Germinal center (tissue), 1 donor: ENCODE data around the gene CMIP.
"Not testable (repeated sequence)": the region's sequence is repeated elsewhere in the genome, so short reads cannot be mapped to it uniquely, and the experiment has no call there.

Experiments used
- DNase-seq: peaks from one replicate; pipeline ENCODE4 v3.0.0; 2012; ENCODE audit warnings: mixed read lengths, low spot score

CMIP gene

GRCh38 chr16:81687131-81687456 lies 242.5 kb downstream of the CMIP start:
- DNase-seq: no peak

- no peak for DNase-seq
Observed at GRCh38 chr16:81688182-81688581, 243.6 kb downstream of the CMIP start.

- not testable (repeated sequence) for DNase-seq
Observed at GRCh38 chr16:81688839-81689238, 244.2 kb downstream of the CMIP start.

- DNase-seq: no peak
Observed at GRCh38 chr16:81692021-81692420, 247.4 kb downstream of the CMIP start.

- no peak for DNase-seq
Observed at GRCh38 chr16:81692571-81692970, 248.0 kb downstream of the CMIP start.

- no peak for DNase-seq
Observed at GRCh38 chr16:81693041-81693743, 248.6 kb downstream of the CMIP start.

GRCh38 chr16:81693744-81694303 lies 249.2 kb downstream of the CMIP start:
- DNase-seq: no peak

GRCh38 chr16:81694494-81695280 lies 250.1 kb downstream of the CMIP start:
- DNase-seq: no peak

- no peak for DNase-seq
Observed at GRCh38 chr16:81695321-81696165, 250.9 kb downstream of the CMIP start.

- DNase-seq: no peak
Observed at GRCh38 chr16:81696166-81696960, 251.8 kb downstream of the CMIP start.

GRCh38 chr16:81696961-81697615 lies 252.5 kb downstream of the CMIP start:
- DNase-seq: peak; percentile 31

- no peak for DNase-seq
Observed at GRCh38 chr16:81697616-81698309, 253.2 kb downstream of the CMIP start.

GRCh38 chr16:81698310-81698641 lies 253.7 kb downstream of the CMIP start:
- no peak for DNase-seq

- no peak for DNase-seq
Observed at GRCh38 chr16:81699596-81699995, 255.0 kb downstream of the CMIP start.

GRCh38 chr16:81700071-81700779 lies 255.6 kb downstream of the CMIP start:
- DNase-seq: no peak

- no peak for DNase-seq
Observed at GRCh38 chr16:81700780-81701165, 256.2 kb downstream of the CMIP start.

GRCh38 chr16:81701296-81701970 lies 256.8 kb downstream of the CMIP start:
- no peak for DNase-seq

- no peak for DNase-seq
Observed at GRCh38 chr16:81702506-81702905, 257.9 kb downstream of the CMIP start.
